ENCODE measurements around the gene LRRC47. TPM values are rescaled to one million over a fixed set of nuclear protein-coding genes. Genes with fewer than 3 reads are reported as not detected.

The LRRC47 gene
- total and polyA plus RNA-seq, 2 of the 13 experiments (the other 11 are each of a cell fraction or from before 2014, with no cell fraction given), result 18.3 to 52.5 TPM

GRCh38 chr1:3770047-3770765 lies 26.1 kb downstream of the LRRC47 start (continued):
- TF ChIP-seq ZNF597 (CRISPR knock-in tag; IDR thresholded peaks at IDR 0.05) (no peak), MBNL3 (CRISPR knock-in tag; conservative IDR thresholded peaks at IDR 0.05) (no peak), AGO2 (optimal IDR thresholded peaks at IDR 0.05; ENCODE audit: low read depth, low read length) (peak; percentile 63), EHMT2 (IDR thresholded peaks at IDR 0.05; ENCODE audit: borderline replicate concordance, low read depth, low read length) (no peak), NRL (CRISPR knock-in tag; IDR thresholded peaks at IDR 0.05; ENCODE audit: borderline replicate concordance) (no peak)

GRCh38 chr1:3768811-3769390 lies 27.4 kb downstream of the LRRC47 start:
- FAIRE-seq, result no peak
- intact Hi-C loops (cut with micrococcal nuclease; ENCODE audit: unreplicated experiment), result no loop called here
- ChIA-PET CTCF (ENCODE audit: low intra/inter-chr PET ratio, low total read pairs) (no interaction called here), POLR2A (interaction anchor here (1.2 kb wide), 1 partner anchor 14 kb away, joined by 3 read pairs; no protein-coding TSS in a partner anchor)
- BruUV-seq (replicated peaks), result no TSS peak
- no peaks in the 10 kb centered on the region for H4K20me1 ChIP-seq (ENCODE audit: insufficient read depth, low read length)
- no peaks in the 10 kb centered on the region for H3K9me3 ChIP-seq (ENCODE audit: low read length)
- peaks cover 0 to 20% of the 10 kb centered on the region in 2 experiments; a peak in 4 of 5 replicates for H3K27me3 ChIP-seq (ENCODE audit: control insufficient read depth in 1 of 2, insufficient read depth in 2 of 2, low read length in 2 of 2)
- H2AFZ ChIP-seq (ENCODE audit: low read length), result no peak overlapping the region
- no peak overlapping the region for H3K27ac ChIP-seq (ENCODE audit: extremely low read length, insufficient read depth, low read length)
- no peak for DNase-seq (ENCODE audit: low spot score)
- peaks cover 42% of the 10 kb centered on the region for H3K4me1 ChIP-seq (ENCODE audit: insufficient read depth, low read length)
- H3K4me2 ChIP-seq (ENCODE audit: low read depth, low read length), result no peak overlapping the region
- H3K79me2 ChIP-seq (ENCODE audit: insufficient read depth, low read length), result peaks cover 13% of the 10 kb centered on the region
- in situ Hi-C loops (cut with HindIII; ENCODE audit: extremely low pct_ligation_motif_present, low pct_unique_long_range_greater_than_20kb), result no loop called here
- no peaks in the 10 kb centered on the region for H3K36me3 ChIP-seq (replicated peaks in 1 of 2; ENCODE audit: control insufficient read depth in 1 of 2, insufficient read depth in 2 of 2, low read length in 2 of 2)
- H3K9ac ChIP-seq (ENCODE audit: insufficient read depth, low read depth, low read length), result no peak overlapping the region
- TF ChIP-seq AGO2 (optimal IDR thresholded peaks at IDR 0.05; ENCODE audit: low read depth, low read length), result peak; percentile 36
- no peak for TF ChIP-seq NFIB (CRISPR knock-in tag; IDR thresholded peaks at IDR 0.05; ENCODE audit: borderline replicate concordance)
- no peak for TF ChIP-seq MEIS1 (CRISPR knock-in tag; IDR thresholded peaks at IDR 0.05; ENCODE audit: borderline replicate concordance)
- TF ChIP-seq ZNF18 (CRISPR knock-in tag; IDR thresholded peaks at IDR 0.05; ENCODE audit: insufficient replicate concordance), result no peak
- peak; percentile 30; the same call in 1 of the 2 replicates for TF ChIP-seq ZNF687 (CRISPR knock-in tag; IDR thresholded peaks at IDR 0.05)
- no peak for TF ChIP-seq SP2 (CRISPR knock-in tag; IDR thresholded peaks at IDR 0.05)
- TF ChIP-seq ATF7-NPFF (CRISPR knock-in tag; IDR thresholded peaks at IDR 0.05; ENCODE audit: low read depth), result no peak
- H3K4me3 ChIP-seq (replicated peaks in 1 of 3; ENCODE audit: insufficient read depth in 1 of 3, low read depth in 2 of 3, low read length in 3 of 3), result no peak overlapping the region
- no peak for ATAC-seq
- WGBS (ENCODE audit: low lambda C conversion rate), result 100% methylated on average over 5 of the region's 22 CpGs
